Measurements from ENCODE around the gene RAB29.

RAB29 gene

GRCh38 chr1:205735218-205735617, 40.1 kb downstream of the RAB29 start:
- no peak for DNase-seq (ENCODE audit: low spot score)
- H3K27me3 ChIP-seq (ENCODE audit: control insufficient read depth in 3 of 3, insufficient read depth in 3 of 3, low read depth in 1 of 3, low read length in 3 of 3) = no peaks in the 10 kb centered on the region
- H3K14ac ChIP-seq (ENCODE audit: low read length) = no peak overlapping the region
- H3K79me1 ChIP-seq (ENCODE audit: low read depth, low read length) = peaks cover 1% of the 10 kb centered on the region
- H3K18ac ChIP-seq (ENCODE audit: low read length) = no peak overlapping the region
- no peak overlapping the region for H3K23ac ChIP-seq (ENCODE audit: low read depth, low read length, poor library complexity)
- no peak overlapping the region for H3K9ac ChIP-seq (ENCODE audit: low read depth, low read length, poor library complexity)
- no peak overlapping the region for H2BK5ac ChIP-seq (ENCODE audit: low read length)
- no peak overlapping the region for H2AK5ac ChIP-seq (ENCODE audit: low read depth, low read length)
- no peak overlapping the region for H2AFZ ChIP-seq (ENCODE audit: low read length)
- no peak overlapping the region for H3K4me3 ChIP-seq (ENCODE audit: low read length in 2 of 2)
- peaks cover 2 to 95% of the 10 kb centered on the region in 2 donors for H3K36me3 ChIP-seq (replicated peaks in 1 of 2; ENCODE audit: control insufficient read depth in 2 of 2, insufficient read depth in 2 of 2, low read length in 2 of 2)
- H3K4ac ChIP-seq (ENCODE audit: low read length) = no peak overlapping the region
- H3K9me3 ChIP-seq (replicated peaks in 1 of 2; ENCODE audit: control insufficient read depth in 2 of 2, insufficient read depth in 1 of 2, low read depth in 1 of 2, low read length in 2 of 2) = peaks cover 0 to 10% of the 10 kb centered on the region in 2 donors
- H2BK15ac ChIP-seq (ENCODE audit: low read length) = no peak overlapping the region
- H2BK12ac ChIP-seq (ENCODE audit: low read length) = no peak overlapping the region
- no peak overlapping the region for H2BK120ac ChIP-seq (ENCODE audit: low read depth, low read length)
- H3K4me2 ChIP-seq (ENCODE audit: insufficient read depth, low read length, poor library complexity, severe bottlenecking) = no peak overlapping the region
- H4K91ac ChIP-seq (ENCODE audit: low read depth, low read length, poor library complexity) = no peak overlapping the region
- no peak overlapping the region for H3K27ac ChIP-seq (replicated peaks; ENCODE audit: low read length)
- no peaks in the 10 kb centered on the region for H3K4me1 ChIP-seq (ENCODE audit: control insufficient read depth in 2 of 2, insufficient read depth in 1 of 2, low read depth in 1 of 2, low read length in 2 of 2)
- no peak overlapping the region for H4K8ac ChIP-seq (ENCODE audit: low read depth, low read length)
- WGBS, 2 donors (ENCODE audit: extremely low coverage in 2 of 2, insufficient read length in 2 of 2, insufficient replicate concordance in 1 of 2) = no CpG with 5 or more reads among the region's 1 CpG

- H3K36me3 ChIP-seq (replicated peaks in 1 of 2; ENCODE audit: control insufficient read depth in 2 of 2, insufficient read depth in 2 of 2, low read length in 2 of 2) = peaks cover 3 to 94% of the 10 kb centered on the region in 2 donors
- no CpG with 5 or more reads among the region's 2 CpGs for WGBS, 2 donors (ENCODE audit: extremely low coverage in 2 of 2, insufficient read length in 2 of 2, insufficient replicate concordance in 1 of 2)
These were observed 41.7 kb downstream of the RAB29 start for GRCh38 chr1:205733438-205734175.

GRCh38 chr1:205729945-205730610, 45.2 kb downstream of the RAB29 start:
- peaks cover 8 to 96% of the 10 kb centered on the region in 2 donors for H3K36me3 ChIP-seq (replicated peaks in 1 of 2; ENCODE audit: control insufficient read depth in 2 of 2, insufficient read depth in 2 of 2, low read length in 2 of 2)
- H3K79me1 ChIP-seq (ENCODE audit: low read depth, low read length) = peaks cover 1% of the 10 kb centered on the region
- H3K27ac ChIP-seq (replicated peaks; ENCODE audit: low read length) = no peak overlapping the region
- H4K8ac ChIP-seq (ENCODE audit: low read depth, low read length) = no peak overlapping the region
- H3K27me3 ChIP-seq (ENCODE audit: control insufficient read depth in 3 of 3, insufficient read depth in 3 of 3, low read depth in 1 of 3, low read length in 3 of 3) = no peaks in the 10 kb centered on the region
- no peak overlapping the region for H3K4me3 ChIP-seq (ENCODE audit: low read length in 2 of 2)
- no CpG with 5 or more reads among the region's 9 CpGs for WGBS, 2 donors (ENCODE audit: extremely low coverage in 2 of 2, insufficient read length in 2 of 2, insufficient replicate concordance in 1 of 2)
- H3K4me1 ChIP-seq (ENCODE audit: control insufficient read depth in 2 of 2, insufficient read depth in 1 of 2, low read depth in 1 of 2, low read length in 2 of 2) = no peaks in the 10 kb centered on the region
- H3K9me3 ChIP-seq (replicated peaks in 1 of 2; ENCODE audit: control insufficient read depth in 2 of 2, insufficient read depth in 1 of 2, low read depth in 1 of 2, low read length in 2 of 2) = peaks cover 0 to 10% of the 10 kb centered on the region in 2 donors
- no peak overlapping the region for H4K91ac ChIP-seq (ENCODE audit: low read depth, low read length, poor library complexity)
- H2AK5ac ChIP-seq (ENCODE audit: low read depth, low read length) = no peak overlapping the region
- no peak overlapping the region for H2AFZ ChIP-seq (ENCODE audit: low read length)
- H3K4ac ChIP-seq (ENCODE audit: low read length) = no peak overlapping the region
- H3K14ac ChIP-seq (ENCODE audit: low read length) = no peak overlapping the region
- H2BK15ac ChIP-seq (ENCODE audit: low read length) = no peak overlapping the region
- no peak for DNase-seq (ENCODE audit: low spot score)
- no peak overlapping the region for H2BK5ac ChIP-seq (ENCODE audit: low read length)
- no peak overlapping the region for H3K4me2 ChIP-seq (ENCODE audit: insufficient read depth, low read length, poor library complexity, severe bottlenecking)
- H2BK12ac ChIP-seq (ENCODE audit: low read length) = no peak overlapping the region
- no peak overlapping the region for H2BK120ac ChIP-seq (ENCODE audit: low read depth, low read length)
- H3K23ac ChIP-seq (ENCODE audit: low read depth, low read length, poor library complexity) = no peak overlapping the region
- H3K18ac ChIP-seq (ENCODE audit: low read length) = no peak overlapping the region
- no peak overlapping the region for H3K9ac ChIP-seq (ENCODE audit: low read depth, low read length, poor library complexity)

More at GRCh38 chr1:205733438-205734175, 41.7 kb downstream of the RAB29 start:
- H2BK5ac ChIP-seq (ENCODE audit: low read length) = no peak overlapping the region
- no peak overlapping the region for H3K9ac ChIP-seq (ENCODE audit: low read depth, low read length, poor library complexity)
- H2BK120ac ChIP-seq (ENCODE audit: low read depth, low read length) = no peak overlapping the region
- H3K27me3 ChIP-seq (ENCODE audit: control insufficient read depth in 3 of 3, insufficient read depth in 3 of 3, low read depth in 1 of 3, low read length in 3 of 3) = no peaks in the 10 kb centered on the region
- no peak overlapping the region for H2BK15ac ChIP-seq (ENCODE audit: low read length)
- no peak overlapping the region for H3K4me3 ChIP-seq (ENCODE audit: low read length in 2 of 2)
- peaks cover 1% of the 10 kb centered on the region for H3K79me1 ChIP-seq (ENCODE audit: low read depth, low read length)
- H3K27ac ChIP-seq (replicated peaks; ENCODE audit: low read length) = no peak overlapping the region
- no peak overlapping the region for H2BK12ac ChIP-seq (ENCODE audit: low read length)
- no peak overlapping the region for H3K4me2 ChIP-seq (ENCODE audit: insufficient read depth, low read length, poor library complexity, severe bottlenecking)
- H3K4ac ChIP-seq (ENCODE audit: low read length) = no peak overlapping the region
- no peaks in the 10 kb centered on the region for H3K4me1 ChIP-seq (ENCODE audit: control insufficient read depth in 2 of 2, insufficient read depth in 1 of 2, low read depth in 1 of 2, low read length in 2 of 2)
- H3K18ac ChIP-seq (ENCODE audit: low read length) = no peak overlapping the region
- no peak overlapping the region for H2AFZ ChIP-seq (ENCODE audit: low read length)
- H4K8ac ChIP-seq (ENCODE audit: low read depth, low read length) = no peak overlapping the region
- H3K14ac ChIP-seq (ENCODE audit: low read length) = no peak overlapping the region
- DNase-seq (ENCODE audit: low spot score) = no peak
- no peak overlapping the region for H4K91ac ChIP-seq (ENCODE audit: low read depth, low read length, poor library complexity)
- H3K9me3 ChIP-seq (replicated peaks in 1 of 2; ENCODE audit: control insufficient read depth in 2 of 2, insufficient read depth in 1 of 2, low read depth in 1 of 2, low read length in 2 of 2) = peaks cover 0 to 10% of the 10 kb centered on the region in 2 donors
- H2AK5ac ChIP-seq (ENCODE audit: low read depth, low read length) = no peak overlapping the region
- H3K23ac ChIP-seq (ENCODE audit: low read depth, low read length, poor library complexity) = no peak overlapping the region

- Histone ChIP-seq H3K27me3 (ENCODE audit: control insufficient read depth in 3 of 3, insufficient read depth in 3 of 3, low read depth in 1 of 3, low read length in 3 of 3) (no peaks in the 10 kb centered on the region), H3K4me3 (ENCODE audit: low read length in 2 of 2) (no peak overlapping the region), H2BK120ac (ENCODE audit: low read depth, low read length) (no peak overlapping the region), H3K9me3 (replicated peaks in 1 of 2; ENCODE audit: control insufficient read depth in 2 of 2, insufficient read depth in 1 of 2, low read depth in 1 of 2, low read length in 2 of 2) (peaks cover 0 to 5% of the 10 kb centered on the region in 2 donors), H3K4me2 (ENCODE audit: insufficient read depth, low read length, poor library complexity, severe bottlenecking) (no peak overlapping the region), H3K4ac (ENCODE audit: low read length) (no peak overlapping the region), H3K27ac (replicated peaks; ENCODE audit: low read length) (no peak overlapping the region), H3K9ac (ENCODE audit: low read depth, low read length, poor library complexity) (no peak overlapping the region), H2AK5ac (ENCODE audit: low read depth, low read length) (no peak overlapping the region), H3K23ac (ENCODE audit: low read depth, low read length, poor library complexity) (no peak overlapping the region), H4K8ac (ENCODE audit: low read depth, low read length) (no peak overlapping the region), H4K91ac (ENCODE audit: low read depth, low read length, poor library complexity) (no peak overlapping the region), H2BK5ac (ENCODE audit: low read length) (no peak overlapping the region), H2AFZ (ENCODE audit: low read length) (no peak overlapping the region), H3K14ac (ENCODE audit: low read length) (no peak overlapping the region), H3K18ac (ENCODE audit: low read length) (no peak overlapping the region), H3K79me1 (ENCODE audit: low read depth, low read length) (no peaks in the 10 kb centered on the region), H3K4me1 (ENCODE audit: control insufficient read depth in 2 of 2, insufficient read depth in 1 of 2, low read depth in 1 of 2, low read length in 2 of 2) (no peaks in the 10 kb centered on the region), H3K36me3 (replicated peaks in 1 of 2; ENCODE audit: control insufficient read depth in 2 of 2, insufficient read depth in 2 of 2, low read length in 2 of 2) (peaks cover 11 to 99% of the 10 kb centered on the region in 2 donors), H2BK15ac (ENCODE audit: low read length) (no peak overlapping the region), H2BK12ac (ENCODE audit: low read length) (no peak overlapping the region)
- DNase-seq (ENCODE audit: low spot score) = no peak
- WGBS, 2 donors (ENCODE audit: extremely low coverage in 2 of 2, insufficient read length in 2 of 2, insufficient replicate concordance in 1 of 2) = no CpG with 5 or more reads among the region's 4 CpGs
These were observed 48.6 kb downstream of the RAB29 start for GRCh38 chr1:205726619-205727125.
